Right atrium auricular region (tissue), 2 donors: Measurements from ENCODE around the gene GLOD5. TPM values are rescaled to one million over a fixed set of nuclear protein-coding genes. Genes with fewer than 3 reads are reported as not detected.

ENCODE experiments used
- DNase-seq: peaks from one replicate; pipeline ENCODE4 v3.0.0-alpha.2; 2019; ENCODE audit warnings: low spot score
- H3K27ac ChIP-seq, 2 donors: fragments of 200-600 bp; sonication (generic); 1 replicate in 1 of 2; 2 replicates in 1 of 2; pipeline ENCODE4 v1.5.1; 2016 to 2019
- H3K27me3 ChIP-seq, 2 donors: fragments of 200-600 bp; sonication (generic); one replicate each; pipeline versions ENCODE4 v1.5.1 to v1.6.0; 2017 to 2019
- H3K36me3 ChIP-seq: fragments of 200-600 bp; sonication (generic); one replicate; pipeline ENCODE4 v1.5.1; 2016
- H3K4me1 ChIP-seq, 2 donors: fragments of 200-600 bp; sonication (generic); one replicate each; pipeline versions ENCODE4 v1.5.1 to v1.6.0; 2017 to 2019
- H3K4me3 ChIP-seq, 2 donors: fragments of 200-600 bp; sonication (generic); 1 replicate in 1 of 2; 2 replicates in 1 of 2; pipeline ENCODE4 v1.5.1; 2017 to 2019; ENCODE audit warnings: mild to moderate bottlenecking in 1 of 2, moderate library complexity in 1 of 2
- H3K9me3 ChIP-seq, 2 donors: fragments of 200-600 bp; sonication (generic); one replicate each; pipeline ENCODE4 v1.5.1; 2019
- CTCF ChIP-seq, 2 donors: fragments of 200-600 bp; sonication (generic); IDR thresholded peaks; one replicate each; pipeline ENCODE4 v1.5.1; 2019; ENCODE audit warnings: antibody characterized with exemption in 2 of 2
- total RNA-seq, 2 donors: library from RNA; depleted of rRNA; stranded (reverse); fragments of >200 nt; gene quantifications; one replicate each; pipeline ENCODE4 v1.1.0, GENCODE V29; 2016

Gene GLOD5
- total RNA-seq, 2 donors from 2014 or later, result not detected

GRCh38 chrX:48769230-48769629, 7.7 kb downstream of the GLOD5 start:
- Histone ChIP-seq H3K4me3 (no peak overlapping the region), H3K27ac (no peak overlapping the region), H3K9me3 (no peaks in the 10 kb centered on the region), H3K27me3 (no peaks in the 10 kb centered on the region), H3K36me3 (no peaks in the 10 kb centered on the region), H3K4me1 (no peaks in the 10 kb centered on the region)
- TF ChIP-seq CTCF (IDR thresholded peaks at IDR 0.05), result no peak
- no peak for DNase-seq

GRCh38 chrX:48770296-48770695, 8.7 kb downstream of the GLOD5 start:
- no peak for TF ChIP-seq CTCF (IDR thresholded peaks at IDR 0.05)
- DNase-seq, result no peak
- Histone ChIP-seq H3K4me1 (no peaks in the 10 kb centered on the region), H3K27me3 (no peaks in the 10 kb centered on the region), H3K36me3 (no peaks in the 10 kb centered on the region), H3K27ac (no peak overlapping the region), H3K9me3 (no peaks in the 10 kb centered on the region), H3K4me3 (no peak overlapping the region)

- H3K27ac ChIP-seq, result no peak overlapping the region
- H3K9me3 ChIP-seq, result no peaks in the 10 kb centered on the region
- DNase-seq, result no peak
- H3K36me3 ChIP-seq, result no peaks in the 10 kb centered on the region
- no peaks in the 10 kb centered on the region for H3K27me3 ChIP-seq
- H3K4me1 ChIP-seq, result no peaks in the 10 kb centered on the region
- TF ChIP-seq CTCF (IDR thresholded peaks at IDR 0.05), result no peak
- no peak overlapping the region for H3K4me3 ChIP-seq
Observed at GRCh38 chrX:48772602-48773001, 11.1 kb downstream of the GLOD5 start.

- H3K27me3 ChIP-seq, result no peaks in the 10 kb centered on the region
- H3K4me3 ChIP-seq, result no peak overlapping the region
- H3K4me1 ChIP-seq, result no peaks in the 10 kb centered on the region
- no peak for DNase-seq
- H3K27ac ChIP-seq, result no peak overlapping the region
- TF ChIP-seq CTCF (IDR thresholded peaks at IDR 0.05), result no peak
- no peaks in the 10 kb centered on the region for H3K36me3 ChIP-seq
- no peaks in the 10 kb centered on the region for H3K9me3 ChIP-seq
Observed at GRCh38 chrX:48776818-48777439, 15.4 kb downstream of the GLOD5 start.

- no peaks in the 10 kb centered on the region for H3K36me3 ChIP-seq
- DNase-seq, result no peak
- no peaks in the 10 kb centered on the region for H3K27me3 ChIP-seq
- H3K27ac ChIP-seq, result no peak overlapping the region
- H3K9me3 ChIP-seq, result no peaks in the 10 kb centered on the region
- TF ChIP-seq CTCF (IDR thresholded peaks at IDR 0.05), result no peak
- no peaks in the 10 kb centered on the region for H3K4me1 ChIP-seq
- no peak overlapping the region for H3K4me3 ChIP-seq
Observed at GRCh38 chrX:48779399-48779798, 17.9 kb downstream of the GLOD5 start.

GRCh38 chrX:48781705-48782104, 20.2 kb downstream of the GLOD5 start:
- Histone ChIP-seq H3K4me3 (no peak overlapping the region), H3K4me1 (no peaks in the 10 kb centered on the region), H3K9me3 (no peaks in the 10 kb centered on the region), H3K27me3 (no peaks in the 10 kb centered on the region), H3K27ac (no peak overlapping the region), H3K36me3 (no peaks in the 10 kb centered on the region)
- TF ChIP-seq CTCF (IDR thresholded peaks at IDR 0.05), result no peak
- DNase-seq, result no peak
